GM12878 (cell line): Measurements from ENCODE around the gene RGS6. TPM values are rescaled to one million over a fixed set of nuclear protein-coding genes. Genes with fewer than 3 reads are reported as not detected.

Experiments used
- ATAC-seq: fragments of 200-7000 bp; cut with Tn5 transposase; 3 replicates; pipeline ENCODE4 v1.9.1; 2020; ENCODE audit warnings: mild to moderate bottlenecking, moderate library complexity
- BruUV-seq: library from RNA; stranded (reverse); fragments of 400-500 nt; replicated peaks from 2 replicates; lab custom pipeline; 2021; lab: Mats Ljungman, UMichigan
- CTCF ChIA-PET: fragments of 300-600 bp; sonication (Branson Sonifier 250); formaldehyde crosslinking; extraction: SDS; loops from one replicate; lab custom pipeline; 2021; ENCODE audit warnings: inconsistent platforms; lab: Yijun Ruan, JAX
- POLR2A ChIA-PET: fragments of 350-600 bp; formaldehyde crosslinking; extraction: SDS; loops from one replicate; lab custom pipeline; 2021; ENCODE audit warnings: inconsistent platforms; lab: Charles Lee
- RAD21 ChIA-PET: fragments of 300-600 bp; sonication (Branson Sonifier 250); formaldehyde crosslinking; loops from one replicate; lab custom pipeline; 2023; ENCODE audit warnings: antibody characterized with exemption; ENCODE audit not compliant: unreplicated experiment; lab: Charles Lee
- SMC1A ChIA-PET: fragments of 300-600 bp; sonication (Branson Sonifier 250); formaldehyde crosslinking; loops from one replicate; lab custom pipeline; 2023; ENCODE audit not compliant: unreplicated experiment, uncharacterized antibody; lab: Charles Lee
- DNase-seq: peaks from one replicate; pipeline ENCODE4 v3.0.0-alpha.2; 2011; ENCODE audit warnings: low read depth, low spot score
- FAIRE-seq: peaks from 3 replicates; lab custom pipeline; 2011; peaks lifted over from hg19 to GRCh38; lab: Jason Lieb, UNC
- H2AFZ ChIP-seq: 2 replicates; pipeline ENCODE4 v1.6.0; 2011; ENCODE audit warnings: low read depth, low read length, control low read depth; ENCODE audit not compliant: control insufficient read depth
- H3K27ac ChIP-seq: 2 replicates; pipeline ENCODE4 v1.5.1; 2011; ENCODE audit warnings: control low read depth; ENCODE audit not compliant: control insufficient read depth, insufficient read depth
- H3K27me3 ChIP-seq, 2 experiments: replicated peaks in 1 of 2; 2 replicates each; pipeline versions ENCODE4 v1.6.0 to v1.6.1; 2011; ENCODE audit warnings: low read length in 1 of 2; ENCODE audit not compliant: control insufficient read depth in 2 of 2, insufficient read depth in 2 of 2
- H3K36me3 ChIP-seq, 2 experiments: 2 replicates each; pipeline ENCODE4 v1.5.1; 2011; ENCODE audit warnings: low read length in 1 of 2; ENCODE audit not compliant: control insufficient read depth in 2 of 2, insufficient read depth in 2 of 2
- H3K4me1 ChIP-seq: 2 replicates; pipeline ENCODE4 v1.6.1; 2011; ENCODE audit warnings: mild to moderate bottlenecking, low read length, moderate library complexity, mixed read lengths; ENCODE audit not compliant: control insufficient read depth, insufficient read depth
- H3K4me2 ChIP-seq: 2 replicates; pipeline ENCODE4 v1.6.0; 2011; ENCODE audit warnings: control low read depth; ENCODE audit not compliant: control insufficient read depth, insufficient read depth
- H3K4me3 ChIP-seq: fragments of 200-600 bp; sonication (generic); 2 replicates; pipeline ENCODE4 v1.5.1; 2016
- H3K79me2 ChIP-seq: 2 replicates; pipeline ENCODE4 v1.6.0; 2011; ENCODE audit warnings: low read length; ENCODE audit not compliant: control insufficient read depth, insufficient read depth
- H3K9ac ChIP-seq: 2 replicates; pipeline ENCODE4 v1.8.0; 2011; ENCODE audit warnings: low read length, control low read depth, mixed read lengths; ENCODE audit not compliant: control insufficient read depth, insufficient read depth
- H3K9me3 ChIP-seq: replicated peaks from 3 replicates; pipeline ENCODE4 v1.5.1; 2011; ENCODE audit warnings: mild to moderate bottlenecking, low read length; ENCODE audit not compliant: control insufficient read depth, insufficient read depth
- H4K20me1 ChIP-seq: 2 replicates; pipeline ENCODE4 v1.6.0; 2011; ENCODE audit not compliant: control insufficient read depth, insufficient read depth
- ASH2L ChIP-seq: fragments of 300-600, 200-600 bp; sonication (generic); IDR thresholded peaks from 2 replicates; pipeline ENCODE4 v1.6.1; 2017; ENCODE audit warnings: low read depth, mild to moderate bottlenecking, borderline replicate concordance
- BCL11A ChIP-seq: IDR thresholded peaks from 2 replicates; pipeline ENCODE4 v1.6.1; 2011; ENCODE audit warnings: low read depth, low read length
- CHD4 ChIP-seq: fragments of 200-600 bp; sonication (generic); IDR thresholded peaks from 2 replicates; pipeline ENCODE4 v1.6.1; 2016; ENCODE audit warnings: mild to moderate bottlenecking
- GATAD2B ChIP-seq: fragments of 450-650 bp; conservative IDR thresholded peaks from 2 replicates; pipeline ENCODE4 v1.6.1; 2017; ENCODE audit warnings: low read depth, mild to moderate bottlenecking, moderate library complexity
- HDAC2 ChIP-seq: fragments of 200-600 bp; sonication (generic); IDR thresholded peaks from 2 replicates; pipeline ENCODE4 v1.6.1; 2017
- IKZF1 ChIP-seq: fragments of 450-650 bp; conservative IDR thresholded peaks from 2 replicates; pipeline ENCODE4 v1.6.1; 2017; ENCODE audit warnings: antibody characterized with exemption, mild to moderate bottlenecking
- KDM1A ChIP-seq: fragments of 200-600 bp; sonication (generic); IDR thresholded peaks from 2 replicates; pipeline ENCODE4 v1.6.1; 2016; ENCODE audit warnings: borderline replicate concordance
- PML ChIP-seq: IDR thresholded peaks from 2 replicates; pipeline ENCODE4 v1.6.1; 2012; ENCODE audit warnings: low read length, inconsistent platforms
- POLR2AphosphoS5 ChIP-seq: IDR thresholded peaks from 2 replicates; pipeline ENCODE4 v1.6.1; 2011; ENCODE audit warnings: mild to moderate bottlenecking, low read length, inconsistent platforms
- RAD21 ChIP-seq: IDR thresholded peaks from 2 replicates; pipeline ENCODE4 v1.6.1; 2011; ENCODE audit warnings: mild to moderate bottlenecking, low read depth, low read length, moderate library complexity; ENCODE audit not compliant: insufficient read depth
- STAT1 ChIP-seq: fragments of 450-650 bp; conservative IDR thresholded peaks from 2 replicates; pipeline ENCODE4 v1.6.1; 2014; ENCODE audit warnings: antibody characterized with exemption, mild to moderate bottlenecking
- YBX1 ChIP-seq: fragments of 450-650 bp; IDR thresholded peaks from 2 replicates; pipeline ENCODE4 v1.6.1; 2016; ENCODE audit warnings: antibody characterized with exemption
- ZNF217 ChIP-seq: fragments of 450-650 bp; IDR thresholded peaks from 2 replicates; pipeline ENCODE4 v1.6.1; 2017; ENCODE audit warnings: antibody characterized with exemption, mild to moderate bottlenecking
- ZNF384 ChIP-seq: IDR thresholded peaks from 2 replicates; pipeline ENCODE4 v1.6.1; 2012; ENCODE audit warnings: low read depth, mild to moderate bottlenecking, low read length, improper control_type of control experiment, borderline replicate concordance
- WGBS: methylation state at CpG from one replicate; pipeline ENCODE4 v1.1.6; 2016; ENCODE audit warnings: low lambda C conversion rate; ENCODE audit not compliant: insufficient replicate concordance, insufficient coverage; ENCODE audit errors: missing lambda C conversion rate; 5-methylcytosine and 5-hydroxymethylcytosine counted together
- in situ Hi-C: fragments of 300-500 bp; cut with MboI; formaldehyde crosslinking; loops from 9 replicates; pipeline ENCODE4 v1.14.3; 2018; ENCODE audit warnings: mixed read lengths
- intact Hi-C: fragments of 100-400 bp; cut with micrococcal nuclease; formaldehyde crosslinking; loops from one replicate; pipeline ENCODE4 v1.14.2; 2022; ENCODE audit not compliant: unreplicated experiment
- polyA plus RNA-seq, 11 experiments: library from polyadenylated mRNA; depleted of rRNA in 4 of 11; unstranded in 6 of 11; stranded (reverse) in 5 of 11; fragments of >200 nt; fragmentation: Nextera tagmentation in 4 of 11; fragmentation: Illumina TruSeq in 1 of 11; extraction: Ambion mirVana in 4 of 11; extraction: Trizol in 1 of 11; gene quantifications; 1 replicate in 1 of 11; 2 replicates in 10 of 11; pipeline versions ENCODE4 v1.2.1 to v1.2.3, GENCODE V29; 2011 to 2016; ENCODE audit warnings: inconsistent platforms in 2 of 11, missing spikeins in 2 of 11, low read depth in 1 of 11
- total RNA-seq, 4 experiments: library from RNA; depleted of rRNA in 3 of 4; stranded (reverse); fragments of >200 nt in 3 of 4; fragmentation: Illumina TruSeq in 1 of 4; extraction: Trizol in 1 of 4; gene quantifications; 2 replicates each; pipeline versions ENCODE4 v1.2.1 to v1.2.3, GENCODE V29; 2013 to 2021
- TF ChIP-seq, protein P1 (sequence below): fragments of 450-650 bp; IDR thresholded peaks from 2 replicates; pipeline ENCODE4 v1.6.1; 2018; ENCODE audit warnings: borderline replicate concordance, mild to moderate bottlenecking; ENCODE audit not compliant: partially characterized antibody
- TF ChIP-seq, protein P2 (sequence below): fragments of 450-650 bp; formaldehyde crosslinking; IDR thresholded peaks from 2 replicates; pipeline ENCODE4 v1.5.0; 2022; ENCODE audit warnings: mild to moderate bottlenecking, missing genetic modification characterization
- TF ChIP-seq, protein P3 (sequence below): fragments of 450-650 bp; IDR thresholded peaks from 2 replicates; pipeline ENCODE4 v1.6.1; 2018; ENCODE audit warnings: mild to moderate bottlenecking, low read depth, moderate library complexity; ENCODE audit not compliant: partially characterized antibody

RGS6 gene
- total and polyA plus RNA-seq, 10 of the 15 experiments (the other 5 are each of a cell fraction or from before 2014, with no cell fraction given), result 3.9 to 18.1 (median 12.4) TPM

DNA sequence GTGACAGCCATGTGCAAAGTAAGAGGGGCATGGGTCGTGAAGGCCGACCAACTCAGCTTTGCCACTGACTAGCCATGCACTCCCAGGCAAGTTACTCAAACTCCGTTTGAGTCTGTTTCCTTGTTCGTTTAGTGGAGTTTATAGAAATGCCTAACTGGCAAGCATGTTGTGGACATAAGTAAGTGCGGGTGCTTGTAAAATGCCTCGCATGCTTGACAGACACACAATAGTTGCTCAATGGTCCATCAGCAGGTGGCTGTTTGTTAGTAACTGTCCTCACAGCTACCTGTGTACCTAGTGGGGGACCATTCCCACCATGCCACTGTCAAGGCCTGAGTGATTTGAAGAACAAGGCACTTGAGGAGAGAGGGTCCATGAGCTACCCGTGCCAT, 623.4 kb downstream of the RGS6 start:
- in situ Hi-C loops, result no loop called here
- intact Hi-C loops, result no loop called here
- Histone ChIP-seq H3K4me2 (no peak overlapping the region), H3K4me1 (no peaks in the 10 kb centered on the region), H4K20me1 (no peaks in the 10 kb centered on the region), H3K79me2 (no peaks in the 10 kb centered on the region), H2AFZ (no peak overlapping the region), H3K36me3 (no peaks in the 10 kb centered on the region), H3K9ac (no peak overlapping the region), H3K9me3 (no peaks in the 10 kb centered on the region), H3K4me3 (no peak overlapping the region), H3K27me3 (no peaks in the 10 kb centered on the region), H3K27ac (no peak overlapping the region)
- FAIRE-seq, result no peak
- ChIA-PET CTCF (interaction anchor here (0.8 to 1.8 kb wide), 3 partner anchors 9 to 341 kb away, joined by 3 to 4 read pairs (median 4); partner anchors contain the start of gene DPF3), POLR2A (interaction anchor here (1.0 kb wide), 1 partner anchor 11 kb away, joined by 3 read pairs; no protein-coding TSS in a partner anchor), RAD21 (no interaction called here), SMC1A (interaction anchor here (1.1 to 1.5 kb wide), 4 partner anchors 10 to 393 kb away, joined by 3 to 6 read pairs (median 3); no protein-coding TSS in a partner anchor)
- no peak for DNase-seq
- WGBS, result 58% methylated on average over 7 of the region's 7 CpGs
- BruUV-seq, result no TSS peak
- no peak for ATAC-seq
- TF ChIP-seq, protein P1, sequence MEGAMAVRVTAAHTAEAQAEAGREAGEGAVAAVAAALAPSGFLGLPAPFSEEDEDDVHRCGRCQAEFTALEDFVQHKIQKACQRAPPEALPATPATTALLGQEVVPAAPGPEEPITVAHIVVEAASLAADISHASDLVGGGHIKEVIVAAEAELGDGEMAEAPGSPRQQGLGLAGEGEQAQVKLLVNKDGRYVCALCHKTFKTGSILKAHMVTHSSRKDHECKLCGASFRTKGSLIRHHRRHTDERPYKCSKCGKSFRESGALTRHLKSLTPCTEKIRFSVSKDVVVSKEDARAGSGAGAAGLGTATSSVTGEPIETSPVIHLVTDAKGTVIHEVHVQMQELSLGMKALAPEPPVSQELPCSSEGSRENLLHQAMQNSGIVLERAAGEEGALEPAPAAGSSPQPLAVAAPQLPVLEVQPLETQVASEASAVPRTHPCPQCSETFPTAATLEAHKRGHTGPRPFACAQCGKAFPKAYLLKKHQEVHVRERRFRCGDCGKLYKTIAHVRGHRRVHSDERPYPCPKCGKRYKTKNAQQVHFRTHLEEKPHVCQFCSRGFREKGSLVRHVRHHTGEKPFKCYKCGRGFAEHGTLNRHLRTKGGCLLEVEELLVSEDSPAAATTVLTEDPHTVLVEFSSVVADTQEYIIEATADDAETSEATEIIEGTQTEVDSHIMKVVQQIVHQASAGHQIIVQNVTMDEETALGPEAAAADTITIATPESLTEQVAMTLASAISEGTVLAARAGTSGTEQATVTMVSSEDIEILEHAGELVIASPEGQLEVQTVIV, result no peak
- TF ChIP-seq STAT1, result no peak
- TF ChIP-seq KDM1A, result no peak
- TF ChIP-seq, protein P2, sequence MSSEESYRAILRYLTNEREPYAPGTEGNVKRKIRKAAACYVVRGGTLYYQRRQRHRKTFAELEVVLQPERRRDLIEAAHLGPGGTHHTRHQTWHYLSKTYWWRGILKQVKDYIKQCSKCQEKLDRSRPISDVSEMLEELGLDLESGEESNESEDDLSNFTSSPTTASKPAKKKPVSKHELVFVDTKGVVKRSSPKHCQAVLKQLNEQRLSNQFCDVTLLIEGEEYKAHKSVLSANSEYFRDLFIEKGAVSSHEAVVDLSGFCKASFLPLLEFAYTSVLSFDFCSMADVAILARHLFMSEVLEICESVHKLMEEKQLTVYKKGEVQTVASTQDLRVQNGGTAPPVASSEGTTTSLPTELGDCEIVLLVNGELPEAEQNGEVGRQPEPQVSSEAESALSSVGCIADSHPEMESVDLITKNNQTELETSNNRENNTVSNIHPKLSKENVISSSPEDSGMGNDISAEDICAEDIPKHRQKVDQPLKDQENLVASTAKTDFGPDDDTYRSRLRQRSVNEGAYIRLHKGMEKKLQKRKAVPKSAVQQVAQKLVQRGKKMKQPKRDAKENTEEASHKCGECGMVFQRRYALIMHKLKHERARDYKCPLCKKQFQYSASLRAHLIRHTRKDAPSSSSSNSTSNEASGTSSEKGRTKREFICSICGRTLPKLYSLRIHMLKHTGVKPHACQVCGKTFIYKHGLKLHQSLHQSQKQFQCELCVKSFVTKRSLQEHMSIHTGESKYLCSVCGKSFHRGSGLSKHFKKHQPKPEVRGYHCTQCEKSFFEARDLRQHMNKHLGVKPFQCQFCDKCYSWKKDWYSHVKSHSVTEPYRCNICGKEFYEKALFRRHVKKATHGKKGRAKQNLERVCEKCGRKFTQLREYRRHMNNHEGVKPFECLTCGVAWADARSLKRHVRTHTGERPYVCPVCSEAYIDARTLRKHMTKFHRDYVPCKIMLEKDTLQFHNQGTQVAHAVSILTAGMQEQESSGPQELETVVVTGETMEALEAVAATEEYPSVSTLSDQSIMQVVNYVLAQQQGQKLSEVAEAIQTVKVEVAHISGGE (CRISPR knock-in tag), result no peak
- no peak for TF ChIP-seq YBX1
- no peak for TF ChIP-seq PML
- TF ChIP-seq RAD21, result no peak
- TF ChIP-seq HDAC2, result no peak
- no peak for TF ChIP-seq POLR2AphosphoS5
- no peak for TF ChIP-seq IKZF1
- TF ChIP-seq CHD4, result no peak
- TF ChIP-seq, protein P3, sequence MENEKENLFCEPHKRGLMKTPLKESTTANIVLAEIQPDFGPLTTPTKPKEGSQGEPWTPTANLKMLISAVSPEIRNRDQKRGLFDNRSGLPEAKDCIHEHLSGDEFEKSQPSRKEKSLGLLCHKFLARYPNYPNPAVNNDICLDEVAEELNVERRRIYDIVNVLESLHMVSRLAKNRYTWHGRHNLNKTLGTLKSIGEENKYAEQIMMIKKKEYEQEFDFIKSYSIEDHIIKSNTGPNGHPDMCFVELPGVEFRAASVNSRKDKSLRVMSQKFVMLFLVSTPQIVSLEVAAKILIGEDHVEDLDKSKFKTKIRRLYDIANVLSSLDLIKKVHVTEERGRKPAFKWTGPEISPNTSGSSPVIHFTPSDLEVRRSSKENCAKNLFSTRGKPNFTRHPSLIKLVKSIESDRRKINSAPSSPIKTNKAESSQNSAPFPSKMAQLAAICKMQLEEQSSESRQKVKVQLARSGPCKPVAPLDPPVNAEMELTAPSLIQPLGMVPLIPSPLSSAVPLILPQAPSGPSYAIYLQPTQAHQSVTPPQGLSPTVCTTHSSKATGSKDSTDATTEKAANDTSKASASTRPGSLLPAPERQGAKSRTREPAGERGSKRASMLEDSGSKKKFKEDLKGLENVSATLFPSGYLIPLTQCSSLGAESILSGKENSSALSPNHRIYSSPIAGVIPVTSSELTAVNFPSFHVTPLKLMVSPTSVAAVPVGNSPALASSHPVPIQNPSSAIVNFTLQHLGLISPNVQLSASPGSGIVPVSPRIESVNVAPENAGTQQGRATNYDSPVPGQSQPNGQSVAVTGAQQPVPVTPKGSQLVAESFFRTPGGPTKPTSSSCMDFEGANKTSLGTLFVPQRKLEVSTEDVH, result no peak
- TF ChIP-seq BCL11A, result no peak
- no peak for TF ChIP-seq ASH2L
- TF ChIP-seq ZNF384, result no peak
- no peak for TF ChIP-seq ZNF217
- no peak for TF ChIP-seq GATAD2B
